Testis (tissue), 2 donors: ENCODE data around the gene SLC44A5.

Experiments used
- CTCF ChIP-seq, 3 experiments: fragments of 450-650 bp in 2 of 3; fragments of 200-600 bp in 1 of 3; sonication (generic) in 1 of 3; IDR thresholded peaks; one replicate each; pipeline ENCODE4 v1.5.1; 2016 to 2019; ENCODE audit warnings: antibody characterized with exemption in 3 of 3, mild to moderate bottlenecking in 2 of 3, moderate library complexity in 1 of 3
- POLR2A ChIP-seq: fragments of 450-650 bp; IDR thresholded peaks from one replicate; pipeline ENCODE4 v1.6.1; 2017; ENCODE audit warnings: antibody characterized with exemption, mild to moderate bottlenecking, moderate library complexity

- TF ChIP-seq POLR2A = no peak
- no peak for TF ChIP-seq CTCF (IDR thresholded peaks at IDR 0.05)
Observed at GRCh38 chr1:75423616-75424015, 187.3 kb downstream of the SLC44A5 start.
